Measurements from ENCODE around the gene CDCA3.
"Not testable (repeated sequence)": the region's sequence is repeated elsewhere in the genome, so short reads cannot be mapped to it uniquely, and the experiment has no call there.

Gene CDCA3

DNA sequence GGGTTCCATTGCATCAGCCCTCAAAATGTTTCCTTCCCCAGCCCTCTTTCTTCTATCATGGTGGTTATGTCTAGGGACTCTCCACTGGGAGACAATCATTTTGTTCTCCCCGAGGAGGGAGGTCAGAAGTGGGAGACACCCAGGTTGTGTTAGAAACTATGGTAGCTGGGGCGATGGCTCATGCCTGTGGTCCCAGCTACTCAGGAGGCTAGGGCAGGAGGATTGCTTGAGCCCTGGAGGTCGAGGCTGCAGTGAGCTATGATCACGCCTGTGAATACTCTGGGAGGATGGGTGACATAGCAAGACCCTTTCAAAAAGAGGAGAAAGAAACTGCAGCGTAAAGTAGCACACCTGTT is 40.5 kb upstream of the CDCA3 start:
- peak overlapping the region; percentile 52 for H3K4me3 ChIP-seq (ENCODE audit: low read depth, low read length)
- DNase-seq (ENCODE audit: low read depth): no peak
- TF ChIP-seq, protein P1, sequence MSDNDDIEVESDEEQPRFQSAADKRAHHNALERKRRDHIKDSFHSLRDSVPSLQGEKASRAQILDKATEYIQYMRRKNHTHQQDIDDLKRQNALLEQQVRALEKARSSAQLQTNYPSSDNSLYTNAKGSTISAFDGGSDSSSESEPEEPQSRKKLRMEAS (IDR thresholded peaks at IDR 0.05; ENCODE audit: low read depth, low read length): no peak
- TF ChIP-seq MYC (IDR thresholded peaks at IDR 0.05; ENCODE audit: low read depth, low read length): no peak
- TF ChIP-seq, protein P2, sequence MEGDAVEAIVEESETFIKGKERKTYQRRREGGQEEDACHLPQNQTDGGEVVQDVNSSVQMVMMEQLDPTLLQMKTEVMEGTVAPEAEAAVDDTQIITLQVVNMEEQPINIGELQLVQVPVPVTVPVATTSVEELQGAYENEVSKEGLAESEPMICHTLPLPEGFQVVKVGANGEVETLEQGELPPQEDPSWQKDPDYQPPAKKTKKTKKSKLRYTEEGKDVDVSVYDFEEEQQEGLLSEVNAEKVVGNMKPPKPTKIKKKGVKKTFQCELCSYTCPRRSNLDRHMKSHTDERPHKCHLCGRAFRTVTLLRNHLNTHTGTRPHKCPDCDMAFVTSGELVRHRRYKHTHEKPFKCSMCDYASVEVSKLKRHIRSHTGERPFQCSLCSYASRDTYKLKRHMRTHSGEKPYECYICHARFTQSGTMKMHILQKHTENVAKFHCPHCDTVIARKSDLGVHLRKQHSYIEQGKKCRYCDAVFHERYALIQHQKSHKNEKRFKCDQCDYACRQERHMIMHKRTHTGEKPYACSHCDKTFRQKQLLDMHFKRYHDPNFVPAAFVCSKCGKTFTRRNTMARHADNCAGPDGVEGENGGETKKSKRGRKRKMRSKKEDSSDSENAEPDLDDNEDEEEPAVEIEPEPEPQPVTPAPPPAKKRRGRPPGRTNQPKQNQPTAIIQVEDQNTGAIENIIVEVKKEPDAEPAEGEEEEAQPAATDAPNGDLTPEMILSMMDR (IDR thresholded peaks at IDR 0.05; ENCODE audit: low read depth, low read length): no peak
- TF ChIP-seq POLR2A (IDR thresholded peaks at IDR 0.05; ENCODE audit: extremely low read depth, insufficient read length): no peak

DNA sequence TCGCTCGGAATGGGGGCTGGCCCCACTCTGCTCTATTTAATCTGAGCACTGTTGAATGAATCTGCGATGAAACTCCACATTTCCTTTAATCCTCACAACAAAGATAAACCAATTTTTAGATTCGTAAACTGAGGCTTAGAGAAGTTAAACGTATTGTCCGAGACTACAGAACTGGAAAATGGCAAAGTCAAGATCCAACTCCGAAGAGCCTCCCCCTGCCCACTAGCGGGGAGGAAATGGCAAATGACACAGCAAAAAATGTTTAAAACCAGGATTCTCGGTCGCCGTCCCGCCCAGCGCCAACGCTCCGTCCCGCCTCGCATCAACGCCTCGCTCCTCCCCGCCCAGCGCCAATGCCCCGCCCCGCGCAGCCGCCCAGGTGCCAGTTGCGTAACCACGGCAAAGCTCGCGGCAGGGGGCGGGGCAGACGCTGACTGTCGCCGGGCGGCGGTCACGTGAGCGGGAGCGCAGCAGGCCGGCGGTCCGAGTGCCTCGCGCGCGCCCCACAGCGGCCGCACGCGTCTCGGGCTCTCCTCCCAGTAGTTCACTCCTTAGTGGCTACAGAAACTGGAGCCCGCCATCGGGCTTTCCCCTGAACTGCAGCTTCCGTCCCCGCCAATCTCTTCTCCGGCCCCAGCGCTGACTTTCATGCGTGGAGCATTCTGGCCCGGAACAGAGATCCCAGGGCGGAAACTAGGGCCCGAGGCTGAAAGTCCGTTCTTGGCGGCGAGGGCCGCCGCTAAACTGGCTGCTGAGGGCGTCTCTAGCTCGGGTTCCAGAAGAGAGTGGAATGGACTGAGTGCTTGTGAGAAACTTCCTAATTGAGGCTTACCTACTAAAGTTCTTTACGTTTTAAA is 39.9 kb upstream of the CDCA3 start:
- TF ChIP-seq POLR2A (IDR thresholded peaks at IDR 0.05; ENCODE audit: extremely low read depth, insufficient read length) (peak; percentile 72), MYC (IDR thresholded peaks at IDR 0.05; ENCODE audit: low read depth, low read length) (no peak; the same call in 1 of the 2 replicates)
- TF ChIP-seq, protein P1 (IDR thresholded peaks at IDR 0.05; ENCODE audit: low read depth, low read length): peak; percentile 92
- TF ChIP-seq, protein P2 (IDR thresholded peaks at IDR 0.05; ENCODE audit: low read depth, low read length): peak; percentile 68
- peak overlapping the region; percentile 59 for H3K4me3 ChIP-seq (ENCODE audit: low read depth, low read length)
- peak; percentile 97 for DNase-seq (ENCODE audit: low read depth)

DNA sequence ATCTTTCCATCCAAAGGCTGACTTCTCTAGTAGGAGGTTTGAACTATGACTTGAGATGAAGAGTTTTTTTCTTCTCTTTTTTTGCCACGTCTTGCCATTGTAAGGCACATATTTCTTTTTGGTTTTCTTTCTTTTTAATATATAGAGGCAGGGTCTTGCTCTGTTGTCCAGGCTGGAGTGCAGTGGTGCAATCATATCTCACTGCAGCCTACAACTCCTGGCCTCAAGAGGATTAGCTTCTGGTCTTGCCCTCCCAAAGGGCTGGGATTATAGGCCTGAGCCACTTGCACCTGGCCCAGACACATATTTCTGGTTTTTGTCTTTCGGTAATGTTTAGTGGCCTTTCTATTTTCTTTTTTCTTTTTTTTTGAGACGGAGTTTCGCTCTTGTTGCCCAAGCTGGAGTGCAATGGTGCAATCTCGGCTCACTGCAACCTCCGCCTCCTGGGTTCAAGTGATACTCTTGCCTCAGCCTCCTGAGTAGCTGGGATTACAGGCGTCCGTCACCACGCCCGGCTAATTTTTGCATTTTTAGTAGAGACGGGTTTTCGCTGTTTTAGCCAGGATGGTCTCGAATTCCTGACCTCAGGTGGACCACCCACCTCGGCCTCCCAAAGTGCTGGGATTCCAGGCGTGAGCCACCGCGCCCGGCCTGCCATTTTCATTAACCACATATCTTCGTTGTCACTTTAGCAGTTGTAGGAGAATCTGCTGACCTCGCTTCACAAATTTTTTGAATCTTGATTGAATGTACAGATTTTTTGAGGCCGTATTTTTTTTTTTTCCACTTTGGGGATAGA is 38.9 kb upstream of the CDCA3 start:
- DNase-seq (ENCODE audit: low read depth): not testable (repeated sequence)
- H3K4me3 ChIP-seq (ENCODE audit: low read depth, low read length): peak overlapping the region; percentile 59

DNA sequence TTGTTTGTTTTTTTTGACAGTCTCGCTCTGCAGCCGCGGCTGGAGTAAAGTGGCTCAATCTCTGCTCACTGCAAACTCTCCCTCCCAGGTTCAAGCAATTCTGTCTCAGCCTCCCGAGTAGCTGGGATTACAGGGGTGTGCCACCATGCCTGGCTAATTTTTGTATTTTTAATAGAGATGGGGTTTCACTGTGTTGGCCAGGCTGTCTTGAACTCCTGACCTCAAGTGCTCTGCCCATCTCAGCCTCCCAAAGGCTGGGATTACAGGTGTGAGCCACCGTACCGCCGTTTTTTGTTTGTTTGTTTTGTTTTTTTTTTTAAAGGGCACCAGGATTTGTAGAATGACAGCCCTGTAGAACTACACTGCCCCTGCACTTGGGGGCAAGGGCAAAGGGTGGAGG is 37.7 kb upstream of the CDCA3 start:
- H3K4me3 ChIP-seq (ENCODE audit: low read depth, low read length); DNase-seq (ENCODE audit: low read depth): not testable (repeated sequence)

DNA sequence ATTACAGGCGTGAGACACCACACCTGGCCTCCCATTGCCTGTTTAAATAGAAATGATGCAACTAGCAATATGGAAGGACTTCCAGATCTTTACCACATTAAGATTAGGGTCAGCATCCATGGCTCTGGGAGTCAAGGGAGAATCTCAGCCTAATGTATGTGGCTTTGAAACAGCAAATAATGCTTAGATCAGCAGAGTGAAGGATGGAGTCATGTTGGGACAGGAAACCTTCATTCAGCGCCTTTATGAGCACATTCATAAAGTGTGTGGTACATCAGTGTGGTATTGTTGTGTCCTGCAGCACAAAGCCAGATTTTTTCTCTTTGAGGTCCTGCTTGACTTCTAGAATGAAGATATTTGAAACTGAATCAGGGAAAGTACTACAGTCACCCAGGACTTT is 37.3 kb upstream of the CDCA3 start:
- H3K4me3 ChIP-seq (ENCODE audit: low read depth, low read length): no peak overlapping the region
- TF ChIP-seq POLR2A (IDR thresholded peaks at IDR 0.05; ENCODE audit: extremely low read depth, insufficient read length) (no peak), MYC (IDR thresholded peaks at IDR 0.05; ENCODE audit: low read depth, low read length) (no peak)
- TF ChIP-seq, protein P1 (IDR thresholded peaks at IDR 0.05; ENCODE audit: low read depth, low read length): no peak
- TF ChIP-seq, protein P2 (IDR thresholded peaks at IDR 0.05; ENCODE audit: low read depth, low read length): no peak
- DNase-seq (ENCODE audit: low read depth): no peak

DNA sequence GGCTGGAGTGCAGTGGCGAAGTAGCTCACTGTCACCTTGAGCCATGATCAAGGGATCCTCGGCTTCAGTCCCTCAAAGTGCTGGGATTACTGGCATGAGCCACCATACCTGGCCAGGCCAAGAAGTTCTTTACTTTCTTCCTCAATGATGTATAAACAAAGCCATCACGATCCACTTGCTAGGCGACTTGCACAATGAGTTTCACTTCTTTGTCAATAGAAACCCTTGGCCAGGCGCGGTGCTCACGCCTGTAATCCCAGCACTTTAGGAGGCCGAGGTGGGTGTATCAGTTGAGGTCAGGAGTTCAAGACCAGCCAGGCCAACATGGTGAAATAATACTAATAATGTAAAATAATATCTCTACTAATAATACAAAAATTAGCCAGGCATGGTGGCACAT is 36.4 kb upstream of the CDCA3 start:
- no peak overlapping the region for H3K4me3 ChIP-seq (ENCODE audit: low read depth, low read length)
- TF ChIP-seq, protein P1 (IDR thresholded peaks at IDR 0.05; ENCODE audit: low read depth, low read length): no peak
- no peak for TF ChIP-seq MYC (IDR thresholded peaks at IDR 0.05; ENCODE audit: low read depth, low read length)
- TF ChIP-seq POLR2A (IDR thresholded peaks at IDR 0.05; ENCODE audit: extremely low read depth, insufficient read length): no peak
- TF ChIP-seq, protein P2 (IDR thresholded peaks at IDR 0.05; ENCODE audit: low read depth, low read length): no peak
- no peak for DNase-seq (ENCODE audit: low read depth)

DNA sequence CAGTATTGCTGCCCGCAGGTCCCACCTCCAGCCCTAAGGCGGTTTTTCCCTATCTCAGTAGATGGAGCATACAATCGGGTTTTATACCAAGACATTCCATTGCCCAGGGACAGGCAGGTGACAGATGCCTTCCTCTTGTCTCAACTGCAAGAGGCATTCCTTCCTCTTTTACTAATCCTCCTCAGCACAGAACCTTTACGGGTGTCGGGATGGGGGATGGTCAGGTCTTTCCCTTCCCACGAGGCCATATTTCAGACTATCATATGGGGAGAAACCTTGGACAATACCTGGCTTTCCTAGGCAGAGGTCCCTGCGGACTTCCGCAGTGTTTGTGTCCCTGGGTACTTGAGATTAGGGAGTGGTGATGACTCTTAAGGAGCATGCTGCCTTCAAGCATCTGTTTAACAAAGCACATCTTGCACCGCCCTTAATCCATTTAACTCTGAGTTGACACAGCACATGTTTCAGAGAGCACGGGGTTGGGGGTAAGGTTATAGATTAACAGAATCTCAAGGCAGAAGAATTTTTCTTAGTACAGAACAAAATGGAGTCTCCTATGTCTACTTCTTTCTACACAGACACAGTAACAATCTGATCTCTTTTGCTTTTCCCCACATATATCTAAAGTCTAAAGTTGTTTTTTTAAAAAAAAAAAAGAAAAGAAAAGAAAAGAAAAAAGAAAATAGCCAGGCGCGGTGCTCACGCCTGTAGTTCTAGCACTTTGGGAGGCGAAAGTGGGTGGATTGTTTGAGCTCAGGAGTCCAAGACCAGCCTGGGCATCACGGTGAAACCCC is 35.3 kb upstream of the CDCA3 start:
- DNase-seq (ENCODE audit: low read depth); H3K4me3 ChIP-seq (ENCODE audit: low read depth, low read length): not testable (repeated sequence)

Measured in NB4 (cell line).